IgD-negative memory B cell (primary cell): Measurements from ENCODE around the gene RNASE13. TPM values are rescaled to one million over a fixed set of nuclear protein-coding genes. Genes with fewer than 3 reads are reported as not detected.
A peak's percentile ranks its signal among the peaks of the same experiment; 100 is the strongest.

Source experiments
- H3K27ac Mint-ChIP-seq, 3 donors: one replicate each; pipeline ENCODE4 v1.8.0; 2020 to 2022; ENCODE audit warnings: mild to moderate bottlenecking in 3 of 3, mixed read lengths in 3 of 3, moderate library complexity in 1 of 3
- H3K27me3 Mint-ChIP-seq: one replicate; pipeline ENCODE4 v1.8.0; 2021; ENCODE audit warnings: mixed read lengths
- H3K36me3 Mint-ChIP-seq: one replicate; pipeline ENCODE4 v1.8.0; 2020; ENCODE audit warnings: mild to moderate bottlenecking, mixed read lengths
- H3K4me1 Mint-ChIP-seq, 3 donors: one replicate each; pipeline ENCODE4 v1.8.0; 2020 to 2022; ENCODE audit warnings: mixed read lengths in 3 of 3, mild to moderate bottlenecking in 1 of 3
- H3K4me3 Mint-ChIP-seq, 4 donors: one replicate each; pipeline ENCODE4 v1.8.0; 2020 to 2022; ENCODE audit warnings: mild to moderate bottlenecking in 4 of 4, mixed read lengths in 4 of 4, moderate library complexity in 3 of 4
- H3K9me3 Mint-ChIP-seq, 3 donors: one replicate each; pipeline ENCODE4 v1.8.0; 2020 to 2021; ENCODE audit warnings: mixed read lengths in 3 of 3, mild to moderate bottlenecking in 1 of 3
- polyA plus RNA-seq: library from polyadenylated mRNA; unstranded; fragments of 300-500 nt; fragmentation: Illumina TruSeq; gene quantifications from one replicate; pipeline ENCODE4 v1.2.3, GENCODE V29; 2021

Gene RNASE13
- polyA plus RNA-seq, 1 donor from 2014 or later: not detected

- no peaks in the 10 kb centered on the region for H3K9me3 Mint-ChIP-seq
- H3K27me3 Mint-ChIP-seq: peaks cover 45% of the 10 kb centered on the region
- H3K4me3 Mint-ChIP-seq: peak overlapping the region; percentile 80 to 95 (median 90)
- H3K4me1 Mint-ChIP-seq: peaks cover 14 to 32% (median 26%) of the 10 kb centered on the region in 3 donors
- peak overlapping the region in 2 of 3 donors; percentile 5 to 90 for H3K27ac Mint-ChIP-seq
- no peaks in the 10 kb centered on the region for H3K36me3 Mint-ChIP-seq
These were observed 36.1 kb upstream of the RNASE13 start for GRCh38 chr14:21070610-21071224.

GRCh38 chr14:21070083-21070609, 35.5 kb upstream of the RNASE13 start, which contains the start of gene ARHGEF40:
TSS of gene ARHGEF40 (plus strand) at chr14:21070304. CDS start at chr14:21070397, 93 bp downstream.
- H3K27me3 Mint-ChIP-seq: peaks cover 49% of the 10 kb centered on the region
- H3K4me3 Mint-ChIP-seq: peak within 1 kb of the TSS; percentile 80 to 95 (median 90)
- peak within 1 kb of the TSS in 2 of 3 donors; percentile 5 to 90 for H3K27ac Mint-ChIP-seq
- peaks cover 14 to 31% (median 26%) of the 10 kb centered on the region in 3 donors for H3K4me1 Mint-ChIP-seq
- no peaks in the 10 kb centered on the region for H3K9me3 Mint-ChIP-seq
- no peaks in the 10 kb centered on the region for H3K36me3 Mint-ChIP-seq

- H3K4me3 Mint-ChIP-seq: peak overlapping the region; percentile 75 to 93 (median 89)
- peaks cover 14 to 31% (median 26%) of the 10 kb centered on the region in 3 donors for H3K4me1 Mint-ChIP-seq
- no peaks in the 10 kb centered on the region for H3K9me3 Mint-ChIP-seq
- H3K36me3 Mint-ChIP-seq: no peaks in the 10 kb centered on the region
- H3K27ac Mint-ChIP-seq: peak overlapping the region in 1 of 3 donors; percentile 83
- H3K27me3 Mint-ChIP-seq: peaks cover 53% of the 10 kb centered on the region
These were observed 34.9 kb upstream of the RNASE13 start for GRCh38 chr14:21069388-21070082.

- Mint-ChIP-seq H3K4me1 (peaks cover 14 to 31% (median 26%) of the 10 kb centered on the region in 3 donors), H3K27me3 (peaks cover 55% of the 10 kb centered on the region)
These were observed 34.1 kb upstream of the RNASE13 start for GRCh38 chr14:21068521-21069387.

GRCh38 chr14:21066882-21067502, 32.4 kb upstream of the RNASE13 start:
- peaks cover 50% of the 10 kb centered on the region for H3K27me3 Mint-ChIP-seq

More at GRCh38 chr14:21068521-21069387, 34.1 kb upstream of the RNASE13 start:
- no peaks in the 10 kb centered on the region for H3K36me3 Mint-ChIP-seq
- H3K4me3 Mint-ChIP-seq: peak overlapping the region; percentile 75 to 93 (median 89)
- no peaks in the 10 kb centered on the region for H3K9me3 Mint-ChIP-seq
- H3K27ac Mint-ChIP-seq: peak overlapping the region in 2 of 3 donors; percentile 22 to 83

GRCh38 chr14:21063479-21063878, 28.9 kb upstream of the RNASE13 start:
- H3K4me1 Mint-ChIP-seq: peaks cover under 1 to 3% (median 2%) of the 10 kb centered on the region in 3 donors
- no peaks in the 10 kb centered on the region for H3K9me3 Mint-ChIP-seq
- no peaks in the 10 kb centered on the region for H3K36me3 Mint-ChIP-seq
- no peak overlapping the region for H3K27ac Mint-ChIP-seq
- no peak overlapping the region for H3K4me3 Mint-ChIP-seq
- peaks cover 41% of the 10 kb centered on the region for H3K27me3 Mint-ChIP-seq

More at GRCh38 chr14:21066882-21067502, 32.4 kb upstream of the RNASE13 start:
- Mint-ChIP-seq H3K27ac (no peak overlapping the region), H3K4me1 (peaks cover 14 to 25% (median 19%) of the 10 kb centered on the region in 3 donors), H3K9me3 (no peaks in the 10 kb centered on the region), H3K4me3 (peak overlapping the region in 1 of 4 donors; percentile 65), H3K36me3 (no peaks in the 10 kb centered on the region)

- H3K4me3 Mint-ChIP-seq: no peak overlapping the region
- no peaks in the 10 kb centered on the region for H3K9me3 Mint-ChIP-seq
- no peak overlapping the region for H3K27ac Mint-ChIP-seq
- no peaks in the 10 kb centered on the region for H3K36me3 Mint-ChIP-seq
- no peaks in the 10 kb centered on the region for H3K4me1 Mint-ChIP-seq
- H3K27me3 Mint-ChIP-seq: peaks cover 28% of the 10 kb centered on the region
These were observed 26.7 kb upstream of the RNASE13 start for GRCh38 chr14:21061347-21061668.

GRCh38 chr14:21060614-21061346, 26.2 kb upstream of the RNASE13 start:
- Mint-ChIP-seq H3K4me1 (no peaks in the 10 kb centered on the region), H3K27me3 (peaks cover 26% of the 10 kb centered on the region), H3K36me3 (no peaks in the 10 kb centered on the region), H3K27ac (no peak overlapping the region), H3K9me3 (no peaks in the 10 kb centered on the region), H3K4me3 (no peak overlapping the region)

GRCh38 chr14:21059842-21060613, 25.4 kb upstream of the RNASE13 start:
- H3K9me3 Mint-ChIP-seq: no peaks in the 10 kb centered on the region
- peaks cover 21% of the 10 kb centered on the region for H3K27me3 Mint-ChIP-seq
- H3K4me3 Mint-ChIP-seq: no peak overlapping the region
- H3K36me3 Mint-ChIP-seq: no peaks in the 10 kb centered on the region
- no peaks in the 10 kb centered on the region for H3K4me1 Mint-ChIP-seq
- H3K27ac Mint-ChIP-seq: no peak overlapping the region

GRCh38 chr14:21058903-21059302, 24.3 kb upstream of the RNASE13 start:
- H3K4me1 Mint-ChIP-seq: no peaks in the 10 kb centered on the region
- peaks cover 16% of the 10 kb centered on the region for H3K27me3 Mint-ChIP-seq
- no peak overlapping the region for H3K27ac Mint-ChIP-seq
- H3K9me3 Mint-ChIP-seq: no peaks in the 10 kb centered on the region
- H3K36me3 Mint-ChIP-seq: no peaks in the 10 kb centered on the region
- peak overlapping the region in 1 of 4 donors; percentile 49 for H3K4me3 Mint-ChIP-seq

- no peaks in the 10 kb centered on the region for H3K36me3 Mint-ChIP-seq
- peaks cover 15% of the 10 kb centered on the region for H3K27me3 Mint-ChIP-seq
- no peaks in the 10 kb centered on the region for H3K9me3 Mint-ChIP-seq
- no peaks in the 10 kb centered on the region for H3K4me1 Mint-ChIP-seq
- no peak within 1 kb of the TSS for H3K4me3 Mint-ChIP-seq
- H3K27ac Mint-ChIP-seq: peak within 1 kb of the TSS in 1 of 3 donors; percentile 47
These were observed 23.4 kb upstream of the RNASE13 start, which contains the start of gene RNASE8 for GRCh38 chr14:21057803-21058675. TSS of gene RNASE8 (plus strand) at chr14:21057822. CDS start at chr14:21057893, 71 bp downstream.

- H3K9me3 Mint-ChIP-seq: no peaks in the 10 kb centered on the region
- no peaks in the 10 kb centered on the region for H3K4me1 Mint-ChIP-seq
- no peak overlapping the region for H3K4me3 Mint-ChIP-seq
- peaks cover 13% of the 10 kb centered on the region for H3K27me3 Mint-ChIP-seq
- peak overlapping the region in 1 of 3 donors; percentile 47 for H3K27ac Mint-ChIP-seq
- H3K36me3 Mint-ChIP-seq: no peaks in the 10 kb centered on the region
These were observed 22.0 kb upstream of the RNASE13 start for GRCh38 chr14:21056520-21057163.
